GM18907 (cell line): ENCODE measurements around the gene KLF1.
"Not testable (repeated sequence)": the region's sequence is repeated elsewhere in the genome, so short reads cannot be mapped to it uniquely, and the experiment has no call there.

Source experiments
- ATAC-seq: cut with Tn5 transposase; IDR thresholded peaks from one replicate; pipeline ENCODE4 v1.9.1; 2021; ENCODE audit warnings: mild to moderate bottlenecking, moderate library complexity; ENCODE audit not compliant: unreplicated experiment

The KLF1 gene

GRCh38 chr19:12886969-12887747 lies at the start of gene KLF1:
TSS of gene KLF1 (minus strand) at chr19:12887201. CDS start at chr19:12887140, 61 bp downstream.
- no peak for ATAC-seq

- ATAC-seq, result no peak
Observed at GRCh38 chr19:12936582-12936981, 49.6 kb upstream of the KLF1 start.

- ATAC-seq, result no peak
Observed at GRCh38 chr19:12935071-12935470, 48.1 kb upstream of the KLF1 start.

- peak; percentile 48 for ATAC-seq
Observed at GRCh38 chr19:12933287-12934072, 46.5 kb upstream of the KLF1 start, which contains the start of gene FARSA. TSS of gene FARSA (minus strand) at chr19:12933711. CDS start at chr19:12933696, 15 bp downstream.

- ATAC-seq, result no peak
Observed at GRCh38 chr19:12932392-12933286, 45.6 kb upstream of the KLF1 start.

- ATAC-seq, result no peak
Observed at GRCh38 chr19:12930002-12930645, 43.1 kb upstream of the KLF1 start.

GRCh38 chr19:12924621-12925310 lies 37.8 kb upstream of the KLF1 start:
- no peak for ATAC-seq

- ATAC-seq, result no peak
Observed at GRCh38 chr19:12922959-12923358, 36.0 kb upstream of the KLF1 start.

GRCh38 chr19:12921047-12921446 lies 34.0 kb upstream of the KLF1 start:
- ATAC-seq, result no peak

- ATAC-seq, result no peak
Observed at GRCh38 chr19:12918253-12918652, 31.3 kb upstream of the KLF1 start.

- not testable (repeated sequence) for ATAC-seq
Observed at GRCh38 chr19:12915860-12916259, 28.9 kb upstream of the KLF1 start.

- ATAC-seq, result no peak
Observed at GRCh38 chr19:12913851-12914690, 27.1 kb upstream of the KLF1 start.

GRCh38 chr19:12913011-12913561 lies 26.1 kb upstream of the KLF1 start:
- no peak for ATAC-seq

GRCh38 chr19:12912571-12912970 lies 25.6 kb upstream of the KLF1 start:
- no peak for ATAC-seq

- no peak for ATAC-seq
Observed at GRCh38 chr19:12907166-12907565, 20.2 kb upstream of the KLF1 start.

- ATAC-seq, result peak; percentile 74
Observed at GRCh38 chr19:12899891-12900518, 13.0 kb upstream of the KLF1 start.

GRCh38 chr19:12896460-12896859 lies 9.5 kb upstream of the KLF1 start:
- ATAC-seq, result no peak

- ATAC-seq, result no peak
Observed at GRCh38 chr19:12893582-12893981, 6.6 kb upstream of the KLF1 start.
